Peyer's patch (tissue), 4 donors: ENCODE results near the gene FILIP1L. TPM values are rescaled to one million over a fixed set of nuclear protein-coding genes. Genes with fewer than 3 reads are reported as not detected.

Source experiments
- DNase-seq, 3 donors: peaks; one replicate each; pipeline ENCODE4 v3.0.0-alpha.2; 2017 to 2019
- H3K27ac ChIP-seq, 4 donors: fragments of 200-600 bp; sonication (generic); one replicate each; pipeline ENCODE4 v1.5.1; 2016 to 2019
- H3K27me3 ChIP-seq, 2 donors: fragments of 200-600 bp; sonication (generic); one replicate each; pipeline ENCODE4 v1.5.1; 2019
- H3K36me3 ChIP-seq, 3 donors: fragments of 200-600 bp; sonication (generic); one replicate each; pipeline ENCODE4 v1.5.1; 2016 to 2019
- H3K4me1 ChIP-seq, 4 donors: fragments of 200-600 bp; sonication (generic); one replicate each; pipeline ENCODE4 v1.5.1; 2016 to 2019
- H3K4me3 ChIP-seq, 4 donors: fragments of 200-600 bp; sonication (generic); 1 replicate in 3 of 4; 2 replicates in 1 of 4; pipeline ENCODE4 v1.5.1; 2016 to 2019; ENCODE audit warnings: mild to moderate bottlenecking in 1 of 4
- H3K9me3 ChIP-seq, 4 donors: fragments of 200-600 bp; sonication (generic); one replicate each; pipeline ENCODE4 v1.5.1; 2016 to 2019; ENCODE audit warnings: mild to moderate bottlenecking in 1 of 4
- POLR2A ChIP-seq, 2 donors: fragments of 450-650 bp; IDR thresholded peaks; one replicate each; pipeline ENCODE4 v1.5.1; 2017; ENCODE audit warnings: antibody characterized with exemption in 2 of 2, mild to moderate bottlenecking in 2 of 2, moderate library complexity in 2 of 2
- total RNA-seq, 4 donors: library from RNA; depleted of rRNA; stranded (reverse); fragments of >200 nt; gene quantifications; one replicate each; pipeline ENCODE4 v1.1.0, GENCODE V29; 2016
- TF ChIP-seq, protein P1 (sequence below), 6 experiments: fragments of 450-650 bp in 4 of 6; fragments of 200-600 bp in 2 of 6; sonication (generic) in 1 of 6; IDR thresholded peaks; one replicate each; pipeline ENCODE4 v1.5.1; 2017 to 2019; ENCODE audit warnings: antibody characterized with exemption in 6 of 6, mild to moderate bottlenecking in 3 of 6, moderate library complexity in 1 of 6

The FILIP1L gene
- total RNA-seq, 4 donors from 2014 or later, result 5.3 to 69.3 (median 13.1) TPM

GRCh38 chr3:99919694-99920093, 194.6 kb downstream of the FILIP1L start:
- Histone ChIP-seq H3K36me3 (no peaks in the 10 kb centered on the region), H3K4me3 (no peak overlapping the region), H3K9me3 (no peaks in the 10 kb centered on the region), H3K27me3 (no peaks in the 10 kb centered on the region), H3K27ac (no peak overlapping the region), H3K4me1 (peaks cover 0 to 18% (median 2%) of the 10 kb centered on the region in 4 donors)
- TF ChIP-seq, protein P1, sequence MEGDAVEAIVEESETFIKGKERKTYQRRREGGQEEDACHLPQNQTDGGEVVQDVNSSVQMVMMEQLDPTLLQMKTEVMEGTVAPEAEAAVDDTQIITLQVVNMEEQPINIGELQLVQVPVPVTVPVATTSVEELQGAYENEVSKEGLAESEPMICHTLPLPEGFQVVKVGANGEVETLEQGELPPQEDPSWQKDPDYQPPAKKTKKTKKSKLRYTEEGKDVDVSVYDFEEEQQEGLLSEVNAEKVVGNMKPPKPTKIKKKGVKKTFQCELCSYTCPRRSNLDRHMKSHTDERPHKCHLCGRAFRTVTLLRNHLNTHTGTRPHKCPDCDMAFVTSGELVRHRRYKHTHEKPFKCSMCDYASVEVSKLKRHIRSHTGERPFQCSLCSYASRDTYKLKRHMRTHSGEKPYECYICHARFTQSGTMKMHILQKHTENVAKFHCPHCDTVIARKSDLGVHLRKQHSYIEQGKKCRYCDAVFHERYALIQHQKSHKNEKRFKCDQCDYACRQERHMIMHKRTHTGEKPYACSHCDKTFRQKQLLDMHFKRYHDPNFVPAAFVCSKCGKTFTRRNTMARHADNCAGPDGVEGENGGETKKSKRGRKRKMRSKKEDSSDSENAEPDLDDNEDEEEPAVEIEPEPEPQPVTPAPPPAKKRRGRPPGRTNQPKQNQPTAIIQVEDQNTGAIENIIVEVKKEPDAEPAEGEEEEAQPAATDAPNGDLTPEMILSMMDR (IDR thresholded peaks at IDR 0.05), result no peak
- no peak for TF ChIP-seq POLR2A (IDR thresholded peaks at IDR 0.05)
- no peak for DNase-seq

GRCh38 chr3:99918715-99919114, 195.6 kb downstream of the FILIP1L start:
- Histone ChIP-seq H3K36me3 (no peaks in the 10 kb centered on the region), H3K27me3 (no peaks in the 10 kb centered on the region), H3K9me3 (no peaks in the 10 kb centered on the region), H3K27ac (no peak overlapping the region), H3K4me3 (no peak overlapping the region), H3K4me1 (peaks cover 0 to 18% (median 2%) of the 10 kb centered on the region in 4 donors)
- no peak for DNase-seq
- TF ChIP-seq, protein P1 (IDR thresholded peaks at IDR 0.05), result no peak
- no peak for TF ChIP-seq POLR2A (IDR thresholded peaks at IDR 0.05)

DNA sequence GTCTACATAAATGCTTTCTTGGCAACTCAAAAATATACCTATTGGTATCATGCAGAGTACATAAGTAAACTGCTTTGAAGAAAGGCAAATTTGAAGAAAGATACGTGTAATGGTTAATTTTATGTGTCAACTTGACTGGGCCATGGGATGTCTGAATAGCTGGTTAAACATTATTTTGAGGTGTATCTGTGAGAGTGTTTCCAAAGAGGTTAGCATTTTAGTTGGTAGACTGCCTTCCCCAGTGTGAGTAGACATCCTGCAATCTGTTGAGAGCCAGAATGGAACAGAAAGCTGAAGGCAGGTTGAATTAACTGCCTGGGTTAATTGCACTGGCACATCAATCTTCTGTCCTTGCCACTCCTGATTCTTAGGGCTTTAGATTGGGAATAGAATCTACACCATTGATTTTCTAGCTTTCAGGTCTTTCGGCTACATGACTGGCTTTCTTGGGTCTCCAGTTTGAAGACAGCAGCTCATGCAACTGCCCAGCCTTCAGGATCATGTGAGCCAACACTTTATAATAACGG, 198.3 kb downstream of the FILIP1L start:
- Histone ChIP-seq H3K27ac (no peak overlapping the region), H3K27me3 (no peaks in the 10 kb centered on the region), H3K9me3 (no peaks in the 10 kb centered on the region), H3K4me3 (no peak overlapping the region), H3K4me1 (peaks cover 0 to 13% (median under 1%) of the 10 kb centered on the region in 4 donors), H3K36me3 (no peaks in the 10 kb centered on the region)
- TF ChIP-seq, protein P1 (IDR thresholded peaks at IDR 0.05), result no peak
- no peak for TF ChIP-seq POLR2A (IDR thresholded peaks at IDR 0.05)
- no peak for DNase-seq

DNA sequence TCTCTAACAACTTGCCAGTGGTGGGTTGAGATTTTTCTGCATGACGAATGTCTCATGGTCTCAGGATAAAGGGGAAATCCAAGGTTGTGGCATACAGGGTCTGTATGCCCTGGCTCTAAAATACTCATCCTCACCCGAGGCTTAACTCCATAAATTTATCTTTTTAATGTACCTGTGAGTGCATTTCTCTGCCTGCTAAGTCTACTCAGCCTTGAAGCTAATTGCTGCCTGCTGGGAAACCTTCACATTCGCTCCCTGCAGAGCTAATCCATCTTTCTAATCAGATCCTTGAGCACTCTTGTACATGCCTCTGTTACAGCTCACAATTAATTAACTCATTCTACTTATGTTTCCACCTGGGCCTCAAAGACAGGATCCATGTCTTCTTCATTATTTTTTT, 202.9 kb downstream of the FILIP1L start:
- TF ChIP-seq POLR2A (IDR thresholded peaks at IDR 0.05), result no peak
- TF ChIP-seq, protein P1 (IDR thresholded peaks at IDR 0.05), result no peak
- Histone ChIP-seq H3K36me3 (no peaks in the 10 kb centered on the region), H3K9me3 (no peaks in the 10 kb centered on the region), H3K4me3 (no peak overlapping the region), H3K4me1 (no peaks in the 10 kb centered on the region), H3K27me3 (no peaks in the 10 kb centered on the region), H3K27ac (no peak overlapping the region)
- no peak for DNase-seq

- H3K36me3 ChIP-seq, result no peaks in the 10 kb centered on the region
- no peak overlapping the region for H3K4me3 ChIP-seq
- TF ChIP-seq POLR2A (IDR thresholded peaks at IDR 0.05), result no peak
- TF ChIP-seq, protein P1 (IDR thresholded peaks at IDR 0.05), result no peak
- no peak for DNase-seq
- no peaks in the 10 kb centered on the region for H3K4me1 ChIP-seq
- H3K27ac ChIP-seq, result no peak overlapping the region
- no peaks in the 10 kb centered on the region for H3K9me3 ChIP-seq
- no peaks in the 10 kb centered on the region for H3K27me3 ChIP-seq
Observed at GRCh38 chr3:99910752-99911290, 203.5 kb downstream of the FILIP1L start.
